NCI-H460 (cell line): Measurements from ENCODE around the gene MLEC. TPM values are rescaled to one million over a fixed set of nuclear protein-coding genes. Genes with fewer than 3 reads are reported as not detected.

ENCODE experiments used
- DNase-seq: peaks from one replicate; pipeline ENCODE4 v3.0.0-alpha.2; 2016; ENCODE audit warnings: low read depth; ENCODE audit errors: extremely low read depth
- polyA plus RNA-seq: library from polyadenylated mRNA; depleted of rRNA; stranded (reverse); fragments of >200 nt; gene quantifications from 2 replicates; pipeline ENCODE4 v1.2.3, GENCODE V29; 2014; cell fraction: nucleus; rRNA removed
- total RNA-seq: library from RNA; depleted of rRNA; stranded (reverse); fragments of >200 nt; shearing (Covaris generic); gene quantifications from 2 replicates; pipeline ENCODE4 v1.2.3, GENCODE V29; 2014; rRNA removed

Gene MLEC, protein sequence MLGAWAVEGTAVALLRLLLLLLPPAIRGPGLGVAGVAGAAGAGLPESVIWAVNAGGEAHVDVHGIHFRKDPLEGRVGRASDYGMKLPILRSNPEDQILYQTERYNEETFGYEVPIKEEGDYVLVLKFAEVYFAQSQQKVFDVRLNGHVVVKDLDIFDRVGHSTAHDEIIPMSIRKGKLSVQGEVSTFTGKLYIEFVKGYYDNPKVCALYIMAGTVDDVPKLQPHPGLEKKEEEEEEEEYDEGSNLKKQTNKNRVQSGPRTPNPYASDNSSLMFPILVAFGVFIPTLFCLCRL
- 76.6 and 77.4 TPM in 2 replicates for total RNA-seq
- 60.1 and 102 TPM in 2 replicates for polyA plus RNA-seq

GRCh38 chr12:120686690-120687577 is at the start of gene MLEC:
TSS of gene MLEC (plus strand) at chr12:120687149. CDS start at chr12:120687297, 148 bp downstream.
- peak; percentile 98 for DNase-seq

GRCh38 chr12:120639771-120640721 is 46.9 kb upstream of the MLEC start, which contains the start of gene CABP1:
TSS of gene CABP1 (plus strand) at chr12:120640626. CDS start at chr12:120640686, 60 bp downstream.
- DNase-seq = no peak

DNA sequence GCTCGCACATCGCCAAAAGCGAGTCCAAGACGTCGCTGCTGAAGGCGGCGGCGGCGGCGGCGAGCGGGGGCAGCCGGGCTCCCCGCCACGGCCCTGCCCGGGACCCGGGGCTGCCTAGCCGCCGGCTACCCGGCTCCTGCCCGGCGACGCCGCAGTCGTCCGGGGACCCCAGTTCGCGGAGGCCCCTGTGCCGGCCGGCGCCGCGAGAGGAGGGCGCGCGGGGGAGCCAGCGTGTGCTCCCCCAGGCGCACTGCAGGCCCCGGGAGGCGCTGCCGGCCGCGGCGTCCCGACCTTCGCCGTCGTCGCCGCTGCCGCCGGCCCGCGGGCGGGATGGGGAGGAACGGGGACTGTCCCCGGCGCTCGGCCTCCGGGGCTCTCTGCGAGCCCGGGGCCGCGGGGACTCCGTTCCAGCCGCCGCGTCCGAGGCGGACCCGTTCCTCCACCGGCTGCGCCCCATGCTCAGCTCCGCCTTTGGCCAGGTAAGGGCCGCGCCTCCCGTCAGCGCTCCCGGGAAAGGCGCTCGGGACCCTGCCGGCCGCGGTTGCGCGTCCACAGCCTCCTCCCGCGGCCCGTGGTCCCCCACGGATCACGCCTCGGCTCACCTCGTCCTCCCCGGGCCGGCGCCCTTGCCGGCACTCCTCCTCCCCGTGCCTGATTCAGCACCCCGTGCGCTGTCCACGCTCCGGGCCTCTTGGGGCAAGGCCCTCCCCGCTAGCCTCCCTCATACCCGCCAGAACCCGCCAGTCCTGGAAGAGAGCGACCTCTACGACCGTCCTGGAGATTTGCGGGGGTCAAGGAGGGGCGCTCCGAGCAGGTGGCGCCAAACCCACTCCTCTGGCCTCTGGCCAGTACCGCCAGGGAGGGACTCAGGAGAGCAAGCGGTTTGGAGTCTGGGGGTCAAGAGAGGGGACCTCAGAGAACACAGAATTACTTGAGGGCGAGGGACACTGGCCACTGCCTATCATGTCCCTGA is 45.8 kb upstream of the MLEC start:
- peak; percentile 52 for DNase-seq

DNA sequence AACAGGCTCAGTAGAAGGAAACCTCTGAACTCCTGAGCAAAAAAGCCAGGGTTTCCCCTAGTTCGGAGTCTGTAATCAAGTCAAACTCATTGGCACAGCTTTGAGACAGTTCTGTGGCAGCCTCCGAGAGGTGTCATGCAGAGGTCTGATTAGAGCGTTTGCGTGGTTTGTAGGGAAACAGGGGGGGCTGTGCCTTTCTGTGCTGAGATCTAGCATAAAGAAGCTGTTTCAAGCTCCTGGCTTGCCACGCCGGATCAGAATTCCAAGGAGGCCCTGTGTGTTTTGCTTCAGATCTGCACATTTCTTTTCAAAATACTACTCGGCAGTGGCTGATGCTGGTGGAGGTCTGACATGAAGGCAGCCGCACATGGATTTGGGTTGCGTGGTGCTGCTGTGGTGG is 44.8 kb upstream of the MLEC start:
- no peak for DNase-seq

GRCh38 chr12:120642826-120643225 is 44.1 kb upstream of the MLEC start:
- DNase-seq = no peak

DNA sequence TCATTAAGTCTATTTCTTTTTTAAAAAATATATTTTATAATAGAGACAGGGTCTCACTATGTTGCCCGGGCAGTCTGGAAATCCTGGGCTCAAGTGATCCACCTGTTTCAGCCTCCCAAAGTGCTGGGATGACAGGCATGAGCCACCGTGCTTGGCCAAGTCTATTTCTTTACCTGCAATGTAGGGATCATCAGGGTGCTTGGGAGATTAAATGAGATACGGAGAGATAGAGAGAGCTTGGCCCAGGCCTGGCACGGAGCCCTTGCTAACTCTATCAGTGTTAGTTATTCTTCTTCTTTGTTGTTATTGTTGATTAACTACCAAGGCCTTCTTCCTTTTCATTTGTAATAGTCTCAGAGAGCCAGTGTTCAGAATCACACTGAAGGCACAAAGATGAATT is 43.4 kb upstream of the MLEC start:
- no peak for DNase-seq

DNA sequence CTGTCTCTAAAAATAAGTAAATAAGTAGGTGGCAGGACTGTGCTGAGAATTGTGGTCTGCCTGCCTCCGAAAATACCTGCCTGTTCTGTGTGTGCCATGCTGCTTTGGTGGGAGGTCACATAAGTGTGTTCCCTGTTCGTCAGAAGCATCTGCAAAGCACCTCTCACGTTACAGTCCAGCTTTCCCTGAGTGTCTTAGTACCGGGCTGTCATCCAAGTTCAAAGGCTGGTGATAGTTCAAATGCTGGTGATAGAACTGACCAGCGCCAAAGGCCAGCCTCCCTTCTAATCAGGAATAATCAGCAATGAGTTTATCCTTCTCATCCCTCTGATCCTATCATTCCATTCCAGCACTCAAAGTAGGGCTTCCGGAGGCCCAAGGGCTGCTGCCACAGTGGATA is 40.9 kb upstream of the MLEC start:
- DNase-seq = no peak

GRCh38 chr12:120647375-120647755 is 39.6 kb upstream of the MLEC start:
- DNase-seq = no peak

- DNase-seq = no peak
These were observed 37.3 kb upstream of the MLEC start for GRCh38 chr12:120649442-120650232.

DNA sequence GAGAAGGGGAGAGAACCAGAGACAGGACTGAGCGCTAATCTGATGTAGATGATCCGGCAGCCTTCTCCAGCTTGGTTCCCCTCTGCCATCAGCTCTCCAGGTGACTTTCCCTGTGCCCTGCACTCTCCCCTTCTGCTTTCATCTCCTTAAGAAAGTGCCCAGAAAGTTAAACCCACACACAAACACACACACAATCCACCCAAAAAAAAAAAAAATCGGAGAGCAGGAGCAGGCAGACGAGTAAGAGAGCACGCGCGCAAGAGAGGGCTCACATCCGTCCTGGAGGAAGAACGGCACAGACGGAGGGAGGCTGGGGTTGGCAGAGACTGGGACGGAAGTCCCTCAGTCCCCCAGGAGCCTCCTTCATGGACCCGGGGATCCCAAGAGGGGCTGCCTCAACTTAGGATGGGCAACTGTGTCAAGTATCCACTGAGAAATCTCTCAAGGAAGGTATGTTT is 36.7 kb upstream of the MLEC start:
- DNase-seq = no peak

GRCh38 chr12:120651821-120652220 is 35.1 kb upstream of the MLEC start:
- no peak for DNase-seq

DNA sequence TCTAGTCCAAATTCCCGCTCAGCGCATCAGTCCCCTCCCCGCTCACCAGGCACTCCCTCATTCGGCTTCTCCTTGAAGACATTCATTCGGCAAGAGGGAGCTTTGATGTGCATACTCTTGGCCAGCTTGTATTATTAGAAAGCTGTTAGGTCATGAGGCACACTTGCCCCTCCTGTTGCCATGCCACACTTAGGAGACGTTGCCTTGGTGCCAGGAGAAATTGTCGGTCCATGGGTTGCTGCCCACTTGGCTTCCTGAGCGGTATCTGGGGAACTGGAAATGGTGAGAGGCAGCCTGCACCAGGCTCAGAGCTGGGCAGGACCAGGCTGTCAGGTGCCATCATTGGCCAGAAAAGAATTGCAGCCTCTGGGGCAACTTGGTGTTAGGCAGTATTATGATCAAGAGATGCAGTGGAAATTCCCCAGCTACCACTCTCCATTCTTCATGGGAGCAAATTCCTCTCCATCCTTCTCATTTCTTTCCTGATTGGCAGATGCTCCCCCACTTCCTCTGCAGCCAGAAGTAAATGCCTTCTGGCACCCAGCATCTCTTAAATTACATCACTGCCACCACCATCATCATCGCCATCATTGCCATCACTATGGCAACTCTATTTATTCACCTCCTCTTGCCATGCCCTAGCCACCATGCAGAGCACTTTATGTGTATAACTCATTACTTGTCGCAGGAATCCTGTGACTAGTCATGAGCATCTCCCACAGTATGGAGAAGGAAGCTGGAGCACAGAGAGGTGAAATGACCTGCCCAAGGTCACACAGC is 34.1 kb upstream of the MLEC start:
- no peak for DNase-seq

- DNase-seq = no peak
These were observed 33.3 kb upstream of the MLEC start for GRCh38 chr12:120653611-120654010.

- no peak for DNase-seq
These were observed 32.3 kb upstream of the MLEC start for GRCh38 chr12:120654656-120655055.

GRCh38 chr12:120656008-120656407 is 30.9 kb upstream of the MLEC start:
- DNase-seq = no peak

GRCh38 chr12:120658286-120659150 is 28.4 kb upstream of the MLEC start:
- DNase-seq = no peak

DNA sequence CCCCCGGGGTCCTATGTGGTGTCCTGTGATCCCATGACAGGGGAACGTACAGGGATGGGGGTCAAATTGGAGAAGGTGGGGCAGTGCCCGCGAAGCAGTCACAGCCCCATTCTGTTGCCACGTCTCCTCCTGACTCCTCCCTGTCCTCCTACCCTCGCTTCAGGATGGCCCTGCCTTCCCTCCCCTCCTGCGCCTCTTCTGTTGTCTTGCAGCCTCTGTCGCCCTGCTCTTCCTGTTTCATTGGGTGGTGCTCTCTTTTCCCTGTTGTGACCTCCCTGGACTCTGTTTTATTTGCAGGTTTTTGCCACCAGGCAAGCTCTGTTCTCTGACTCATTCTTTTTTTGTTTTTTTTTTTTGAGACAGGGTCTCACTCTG is 27.8 kb upstream of the MLEC start:
- DNase-seq = no peak
